ENCODE results near the gene PHOX2A.

The PHOX2A gene

GRCh38 chr11:72243173-72244059 is 560 bp downstream of the PHOX2A start:
- TF ChIP-seq POU6F1 (CRISPR knock-in tag; IDR thresholded peaks at IDR 0.05; ENCODE audit: borderline replicate concordance, low read depth) (no peak), RARB (CRISPR knock-in tag; IDR thresholded peaks at IDR 0.05) (no peak), TOX (CRISPR knock-in tag; IDR thresholded peaks at IDR 0.05; ENCODE audit: borderline replicate concordance) (no peak), ZFP3 (CRISPR knock-in tag; IDR thresholded peaks at IDR 0.05) (no peak)
- ATAC-seq: peak; percentile 0; the same call in 2 of the 3 replicates

- no peak for ATAC-seq
- TF ChIP-seq ZNF70 (CRISPR knock-in tag; IDR thresholded peaks at IDR 0.05) (peak; percentile 39; the same call in 1 of the 2 replicates), SNAI2 (CRISPR knock-in tag; IDR thresholded peaks at IDR 0.05) (peak; percentile 55; the same call in 1 of the 2 replicates), CREB5 (CRISPR knock-in tag; IDR thresholded peaks at IDR 0.05; ENCODE audit: low read depth) (peak; percentile 31; the same call in 1 of the 2 replicates), ESRRG (CRISPR knock-in tag; IDR thresholded peaks at IDR 0.05) (peak; percentile 27; the same call in 1 of the 2 replicates), CSRNP3 (CRISPR knock-in tag; IDR thresholded peaks at IDR 0.05) (no peak), PATZ1 (CRISPR knock-in tag; IDR thresholded peaks at IDR 0.05; ENCODE audit: borderline replicate concordance) (no peak), PPARA (CRISPR knock-in tag; IDR thresholded peaks at IDR 0.05; ENCODE audit: borderline replicate concordance) (0 out of 2 replicates have a peak, but pooled peaks have one; percentile 0)
Observed at GRCh38 chr11:72242141-72242540, 1.8 kb downstream of the PHOX2A start.

- TF ChIP-seq ZFP3 (CRISPR knock-in tag; IDR thresholded peaks at IDR 0.05) (no peak), RARB (CRISPR knock-in tag; IDR thresholded peaks at IDR 0.05) (no peak), ZNF70 (CRISPR knock-in tag; IDR thresholded peaks at IDR 0.05) (no peak), PPARA (CRISPR knock-in tag; IDR thresholded peaks at IDR 0.05; ENCODE audit: borderline replicate concordance) (no peak), CSDC2 (CRISPR knock-in tag; IDR thresholded peaks at IDR 0.05) (no peak), OSR1 (CRISPR knock-in tag; IDR thresholded peaks at IDR 0.05) (no peak), CREB5 (CRISPR knock-in tag; IDR thresholded peaks at IDR 0.05; ENCODE audit: low read depth) (no peak), ISL1 (CRISPR knock-in tag; IDR thresholded peaks at IDR 0.05) (no peak), TOX (CRISPR knock-in tag; IDR thresholded peaks at IDR 0.05; ENCODE audit: borderline replicate concordance) (no peak)
- no peak for ATAC-seq
Observed at GRCh38 chr11:72241291-72241781, 2.6 kb downstream of the PHOX2A start.

GRCh38 chr11:72240461-72241290 is 3.3 kb downstream of the PHOX2A start:
- no peak for TF ChIP-seq RARB (CRISPR knock-in tag; IDR thresholded peaks at IDR 0.05)
- no peak for TF ChIP-seq ARNTL (CRISPR knock-in tag; IDR thresholded peaks at IDR 0.05; ENCODE audit: borderline replicate concordance, low read depth)
- TF ChIP-seq CSRNP3 (CRISPR knock-in tag; IDR thresholded peaks at IDR 0.05): 0 out of 2 replicates have a peak, but pooled peaks have one; percentile 33
- TF ChIP-seq GLIS3 (CRISPR knock-in tag; IDR thresholded peaks at IDR 0.05): peak; percentile 32; the same call in 1 of the 2 replicates
- TF ChIP-seq ZFP30 (CRISPR knock-in tag; IDR thresholded peaks at IDR 0.05): no peak
- peak; percentile 25 for TF ChIP-seq CREB5 (CRISPR knock-in tag; IDR thresholded peaks at IDR 0.05; ENCODE audit: low read depth)
- peak; percentile 0; the same call in 2 of the 3 replicates for ATAC-seq

Data from SK-N-SH treated with all-trans-retinoic acid at 6 μM for 48 hours (cell line).